NCI-H1436 (cell line): ENCODE data around the gene KIFC3.
"Not testable (repeated sequence)": the region's sequence is repeated elsewhere in the genome, so short reads cannot be mapped to it uniquely, and the experiment has no call there.

Source experiments
- DNase-seq: peaks from one replicate; lab custom pipeline; 2025; lab: John Stamatoyannopoulos, UW

Gene KIFC3

DNA sequence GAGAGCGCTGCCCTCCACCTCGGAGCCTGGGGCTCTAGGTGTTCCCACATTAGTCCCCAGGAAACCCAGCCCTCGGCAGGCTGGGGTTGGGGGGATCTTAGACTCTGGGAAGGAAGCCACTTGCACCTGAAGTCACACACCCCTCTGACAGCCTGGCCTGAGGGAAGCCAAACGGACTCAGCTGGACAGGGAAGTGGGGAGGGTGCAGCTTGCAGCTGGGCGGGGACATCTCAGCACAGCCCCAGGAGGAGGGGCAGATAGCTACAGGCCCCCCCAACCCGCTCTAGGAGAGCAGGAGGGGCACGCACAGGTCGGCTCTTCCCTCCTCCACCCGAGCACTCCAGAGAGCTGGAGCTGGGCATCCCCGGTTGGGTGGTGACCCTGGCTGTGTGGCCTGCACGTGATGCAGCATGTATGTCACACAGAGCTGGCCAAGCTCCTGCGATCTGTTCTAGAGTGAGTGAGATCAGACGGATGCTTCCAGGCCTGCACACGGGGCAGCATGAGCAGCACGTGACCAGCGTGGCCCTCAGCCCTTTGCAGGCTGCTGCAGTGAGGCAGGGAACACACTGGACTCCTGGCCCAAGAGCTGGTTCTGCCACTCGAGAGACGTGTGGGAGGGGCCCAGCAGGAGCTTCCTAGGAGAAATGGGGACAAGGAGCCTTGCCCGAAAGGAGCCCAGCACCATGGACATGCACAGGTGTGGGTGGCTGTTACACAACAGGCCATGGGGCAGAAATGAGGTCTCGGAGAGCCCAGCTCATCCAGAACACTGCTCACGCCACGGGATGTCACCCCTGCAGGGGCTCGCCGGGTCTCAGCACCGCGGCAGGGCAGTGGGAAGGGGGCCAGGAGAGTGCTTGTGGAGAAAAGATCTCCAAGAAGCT lies 15.4 kb downstream of the KIFC3 start:
- no peak for DNase-seq

DNA sequence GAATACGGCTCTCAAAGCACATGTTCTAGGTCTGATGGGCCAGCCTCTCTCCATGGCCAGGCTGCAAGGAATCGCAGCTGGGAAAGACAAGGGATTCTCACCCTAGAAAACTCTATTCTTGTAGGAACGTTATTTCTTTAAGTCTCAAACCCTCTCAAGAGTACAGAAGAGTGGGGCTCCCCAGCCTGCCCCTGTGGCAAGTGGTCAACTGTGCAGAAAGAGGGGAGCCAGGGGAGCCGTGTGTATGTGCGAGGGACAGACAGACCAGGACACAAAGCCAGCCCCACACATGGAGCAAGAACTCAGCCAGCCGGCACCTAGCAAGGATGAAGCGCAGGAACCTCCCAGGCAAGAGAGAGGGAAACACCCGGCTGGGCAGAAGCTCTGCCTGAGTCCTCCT lies 16.4 kb downstream of the KIFC3 start:
- no peak for DNase-seq

DNA sequence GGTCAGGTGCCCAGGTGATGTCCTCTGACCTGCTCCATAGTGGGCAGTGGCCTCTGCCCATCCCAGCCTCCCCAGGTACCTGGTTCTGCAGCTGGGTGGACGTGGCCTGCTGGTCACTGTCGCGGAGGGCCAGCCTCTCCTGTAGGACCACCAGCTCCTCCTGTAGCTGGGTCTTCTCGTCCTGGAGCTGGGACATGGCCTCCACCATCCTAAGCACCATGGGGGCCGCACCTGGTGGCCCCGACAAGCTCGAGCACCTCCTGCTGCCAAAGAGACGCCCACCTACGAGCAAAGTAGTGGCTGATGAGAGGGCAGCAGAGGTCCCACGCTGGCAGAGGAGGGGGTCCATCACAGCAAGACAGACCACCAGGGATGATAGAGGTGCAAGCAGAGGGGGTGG lies 16.9 kb downstream of the KIFC3 start:
- DNase-seq, result no peak

DNA sequence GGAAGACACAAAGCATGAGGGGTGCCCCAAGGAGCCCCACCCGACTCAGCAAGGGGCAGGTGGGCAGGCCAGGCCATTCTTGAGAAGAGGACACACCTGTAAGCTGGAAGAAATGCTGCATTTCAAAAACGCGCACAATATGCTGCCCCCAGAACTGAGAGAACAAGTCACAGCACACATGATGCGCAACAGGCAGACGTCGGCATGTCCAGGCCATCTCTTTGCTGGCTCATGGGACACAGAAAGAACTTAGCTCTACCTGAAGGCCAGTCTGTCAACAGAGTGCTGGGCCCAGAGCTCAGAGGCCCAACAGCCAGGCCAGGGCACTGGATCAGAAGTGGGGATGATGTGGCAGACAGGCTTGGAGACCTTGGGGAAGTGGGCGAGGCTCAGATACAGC lies 18.0 kb downstream of the KIFC3 start:
- DNase-seq, result no peak

DNA sequence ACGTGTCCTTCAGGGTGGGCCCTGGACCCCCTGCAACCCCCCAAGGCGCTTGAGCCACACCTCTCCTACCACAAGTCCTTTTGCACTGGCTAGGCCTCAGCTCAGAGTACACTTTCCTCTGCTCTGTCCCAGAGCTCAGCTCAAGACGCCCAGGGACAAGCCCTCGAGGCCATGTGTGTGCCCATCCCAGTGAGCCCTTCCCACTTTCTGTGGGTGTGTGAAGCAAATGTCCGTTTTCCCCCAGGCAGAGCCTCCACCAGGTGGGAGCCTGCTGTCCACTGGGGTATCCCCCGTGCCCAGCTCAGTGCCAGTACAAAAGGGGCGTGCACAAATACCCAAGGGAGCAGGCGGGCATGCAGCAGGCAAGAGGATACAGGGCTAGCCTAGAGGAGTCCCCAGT lies 18.4 kb downstream of the KIFC3 start:
- DNase-seq, result no peak

DNA sequence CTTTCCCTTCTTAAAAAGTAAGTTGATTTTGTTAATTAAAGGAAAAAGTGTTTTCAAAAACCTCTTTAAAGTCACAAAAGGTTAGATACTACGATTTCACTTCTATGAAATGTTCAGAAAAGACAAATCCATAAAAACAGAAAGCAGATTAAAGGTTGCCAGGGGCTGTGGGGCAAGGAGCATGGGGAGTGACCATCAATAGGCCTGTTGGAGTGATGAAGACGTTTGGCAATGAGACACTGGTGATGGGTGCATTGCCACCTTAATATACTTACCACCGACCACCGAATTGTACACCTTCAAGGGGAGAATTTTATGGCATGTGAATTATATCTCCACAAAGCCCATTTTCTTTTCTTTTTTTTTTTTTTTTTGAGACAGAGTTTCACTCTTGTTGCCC lies 19.2 kb downstream of the KIFC3 start:
- DNase-seq, result no peak

DNA sequence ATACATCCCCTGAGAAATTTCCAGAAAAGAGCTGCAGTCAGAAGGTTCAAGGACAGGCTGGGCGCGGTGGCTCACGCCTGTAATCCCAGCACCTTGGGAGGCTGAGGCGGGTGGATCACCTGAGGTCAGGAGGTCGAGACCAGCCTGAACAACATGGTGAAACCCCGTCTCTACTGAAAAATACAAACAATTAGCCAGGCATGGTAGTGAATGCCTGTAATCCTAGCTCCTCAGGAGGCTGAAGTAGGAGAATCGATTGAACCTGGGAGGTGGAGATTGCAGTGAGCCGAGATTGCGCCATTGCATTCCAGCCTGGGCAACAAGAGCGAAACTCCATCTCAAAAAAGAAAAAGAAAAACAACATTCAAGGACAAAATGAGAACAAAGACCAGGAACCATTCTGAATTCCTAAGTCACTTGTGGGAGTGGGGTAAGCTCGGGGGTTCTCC lies 19.7 kb downstream of the KIFC3 start:
- not testable (repeated sequence) for DNase-seq

DNA sequence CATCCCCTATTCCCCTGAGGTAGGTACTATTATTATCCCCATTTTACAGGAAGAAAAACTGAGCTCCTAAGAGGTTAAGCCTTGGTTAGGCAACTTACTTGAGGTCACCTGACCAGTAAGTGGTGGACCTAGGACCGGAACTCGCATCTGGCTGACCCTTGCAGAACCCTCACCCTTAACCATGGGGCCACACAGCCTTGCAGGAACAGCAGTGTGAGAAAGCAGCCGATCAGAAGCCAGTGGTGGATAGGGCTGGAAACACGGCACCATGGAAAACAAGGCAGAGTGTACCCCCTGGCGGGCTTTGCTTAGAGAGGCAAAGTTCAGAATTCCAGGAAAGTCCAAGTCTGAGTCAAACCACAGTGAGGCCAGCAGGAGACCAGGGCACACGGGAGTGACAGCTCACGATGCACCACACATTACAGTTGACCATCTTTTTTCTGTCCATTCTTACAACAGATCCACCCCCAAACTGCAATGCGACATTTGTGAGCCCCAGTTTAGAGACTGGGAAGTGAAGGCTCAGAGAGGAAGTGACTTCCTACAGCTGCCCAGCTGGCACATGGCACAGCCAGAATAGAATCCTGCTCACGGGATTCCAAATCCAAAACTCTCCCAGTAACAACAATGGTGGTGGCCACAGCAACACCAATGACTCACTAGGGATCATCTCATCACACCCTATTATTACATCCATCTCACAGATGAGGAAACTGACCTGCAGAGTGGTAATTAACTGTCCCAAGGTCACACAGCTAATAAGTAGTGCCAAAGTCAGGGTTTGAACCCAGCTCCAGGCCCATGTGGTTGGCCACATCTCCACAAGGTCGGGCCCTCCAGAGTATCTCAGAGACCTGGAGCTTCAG lies 20.3 kb downstream of the KIFC3 start:
- DNase-seq, result no peak

DNA sequence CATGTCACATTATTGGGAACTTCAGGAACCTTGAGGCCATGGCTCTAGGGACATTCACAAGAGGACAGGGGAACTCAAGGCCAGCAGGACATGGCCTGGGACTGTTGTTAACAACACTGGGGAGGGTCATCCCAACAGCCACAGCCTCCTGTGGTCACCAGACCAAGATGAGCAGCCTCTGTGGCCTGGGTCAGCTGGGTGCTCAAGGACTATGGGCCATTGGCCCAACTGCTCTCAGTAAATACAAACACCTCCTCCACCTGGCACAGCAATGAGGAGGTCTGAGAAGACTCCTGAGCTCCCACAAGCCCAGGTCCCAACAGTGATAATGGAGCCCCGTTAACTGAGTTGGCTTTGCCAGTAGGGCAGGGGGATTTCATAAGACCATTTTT lies 20.9 kb downstream of the KIFC3 start:
- DNase-seq, result no peak

DNA sequence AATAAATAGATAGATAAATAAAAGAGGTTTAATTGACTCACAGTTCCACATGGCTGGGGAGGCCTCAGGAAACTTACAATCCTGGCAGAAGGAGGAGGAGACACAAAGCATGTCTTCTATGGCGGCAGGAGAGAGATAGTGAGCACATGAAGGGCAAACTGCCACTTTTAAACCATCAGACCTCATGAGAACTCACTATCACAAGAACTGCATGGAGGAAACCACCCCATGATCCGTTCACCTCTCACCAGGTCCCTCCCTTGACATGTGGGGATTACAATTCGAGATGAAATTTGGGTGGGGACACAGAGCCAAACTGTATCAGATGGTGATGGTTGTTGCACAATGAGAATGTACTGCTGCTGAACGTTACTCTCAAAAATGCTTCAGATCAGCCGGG lies 22.5 kb downstream of the KIFC3 start:
- not testable (repeated sequence) for DNase-seq

DNA sequence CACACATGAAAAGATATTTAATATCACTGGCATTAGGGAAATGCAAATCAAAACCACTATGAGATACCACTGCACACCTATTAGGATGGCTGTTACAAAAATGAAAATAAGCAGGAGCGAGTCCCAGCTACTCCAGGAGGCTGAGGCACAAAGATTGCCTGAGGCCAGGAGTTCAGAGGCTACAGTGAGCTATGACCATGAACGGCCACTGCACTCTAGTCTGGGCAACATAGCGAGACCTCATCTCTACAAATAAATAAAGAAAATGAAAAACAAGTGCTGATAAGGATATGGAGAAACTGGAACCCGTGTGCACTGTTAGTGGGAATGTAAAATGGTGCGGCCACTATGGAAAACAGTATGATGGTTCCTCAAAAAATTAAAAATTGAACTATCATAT lies 23.6 kb downstream of the KIFC3 start:
- no peak for DNase-seq

DNA sequence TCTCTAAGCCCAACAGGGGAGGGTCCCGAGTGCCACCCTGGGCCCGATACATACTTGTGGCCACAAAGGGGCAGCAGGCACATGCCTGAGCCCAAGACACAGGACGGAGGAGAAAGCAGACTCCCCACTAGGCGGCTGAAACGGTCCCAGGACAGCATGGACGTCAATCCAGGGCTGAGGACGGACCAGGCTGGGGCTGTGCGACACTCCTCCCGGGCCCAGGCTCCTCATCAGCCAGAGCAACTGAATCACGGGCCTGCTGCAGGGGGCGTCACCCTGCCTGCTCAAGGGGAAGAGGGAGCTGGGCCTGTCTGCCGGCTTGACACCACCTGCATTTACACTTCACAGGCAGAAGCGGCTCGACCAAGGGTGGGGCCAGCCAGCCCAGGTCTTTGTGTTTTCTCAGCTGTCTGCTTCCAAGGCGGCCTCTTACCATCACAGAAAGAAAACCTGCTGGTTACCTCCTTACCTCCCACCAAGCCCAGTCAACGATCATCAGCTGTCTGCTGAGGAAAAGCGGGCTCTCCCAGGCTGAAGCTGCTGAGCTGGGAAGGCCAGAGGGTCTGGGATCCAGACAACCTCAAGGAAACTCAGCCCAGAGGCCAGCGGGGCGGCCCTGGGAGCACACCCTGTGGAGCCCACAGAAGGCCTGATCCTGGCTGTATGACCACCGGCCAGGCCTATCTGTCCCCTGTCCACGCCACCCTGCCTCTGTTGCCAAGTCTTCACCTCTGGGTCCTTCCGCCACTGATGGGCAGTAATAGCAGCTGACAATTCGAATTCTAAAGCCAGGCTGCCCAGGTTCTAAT lies 26.4 kb downstream of the KIFC3 start:
- no peak for DNase-seq

DNA sequence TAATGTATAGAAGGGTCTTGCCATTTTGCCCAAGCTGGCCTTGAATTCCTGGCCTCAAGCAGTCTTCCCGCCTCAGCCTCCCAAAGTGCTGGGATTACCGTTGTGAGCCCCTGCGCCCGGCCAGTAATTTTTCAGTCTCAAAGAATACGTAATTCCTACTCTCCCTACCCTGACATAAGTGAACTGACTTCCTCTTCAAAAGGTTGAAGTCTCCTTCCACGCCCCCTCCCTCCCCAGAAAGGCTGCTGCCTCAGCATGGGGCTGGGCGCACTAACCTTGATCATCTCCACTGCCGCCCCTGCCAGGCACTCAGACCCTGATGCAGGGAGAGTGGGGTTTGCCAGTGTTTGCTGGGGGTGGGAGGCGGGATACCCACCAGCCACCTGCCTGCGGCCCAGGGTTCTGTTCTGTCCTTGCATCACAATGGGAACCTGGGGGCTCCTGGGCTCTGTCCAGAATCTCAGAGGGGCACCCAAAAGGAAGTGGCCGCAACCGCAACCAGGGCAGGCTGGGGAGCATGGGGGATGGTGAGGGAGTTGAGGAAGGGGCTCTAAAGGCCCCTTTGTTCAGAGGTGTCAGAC lies 27.5 kb downstream of the KIFC3 start:
- no peak for DNase-seq

DNA sequence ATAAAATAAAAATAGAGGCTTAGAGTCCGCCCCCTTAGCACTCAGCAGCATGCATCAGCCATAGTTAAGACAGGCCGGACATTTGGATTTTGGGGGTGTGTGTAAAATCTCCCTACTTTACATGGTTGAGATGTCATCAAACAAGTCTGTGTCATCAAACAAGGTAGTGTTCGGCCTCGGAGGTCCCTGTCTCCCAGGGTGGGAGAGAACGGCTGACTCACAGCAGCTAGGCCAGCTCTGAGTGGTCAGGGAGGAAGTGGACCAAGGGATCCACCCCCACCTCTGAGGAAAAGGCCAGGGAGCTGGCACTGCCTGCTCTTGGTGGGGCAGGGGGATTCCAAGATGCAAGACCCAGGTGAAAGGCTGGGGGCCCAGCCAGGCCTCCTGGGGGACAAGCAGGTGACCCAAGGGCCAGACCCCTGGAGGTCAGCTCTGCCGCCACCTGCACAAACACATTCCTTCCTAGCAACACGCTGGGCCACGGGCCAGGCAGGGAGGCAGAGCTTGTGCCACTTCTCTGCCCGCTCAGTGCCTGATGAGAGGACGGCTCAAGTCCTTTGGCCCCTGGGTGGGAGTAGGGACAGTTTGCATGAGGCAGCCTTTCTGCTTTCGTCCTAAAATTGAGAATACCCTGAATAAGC lies 28.5 kb downstream of the KIFC3 start:
- no peak for DNase-seq

DNA sequence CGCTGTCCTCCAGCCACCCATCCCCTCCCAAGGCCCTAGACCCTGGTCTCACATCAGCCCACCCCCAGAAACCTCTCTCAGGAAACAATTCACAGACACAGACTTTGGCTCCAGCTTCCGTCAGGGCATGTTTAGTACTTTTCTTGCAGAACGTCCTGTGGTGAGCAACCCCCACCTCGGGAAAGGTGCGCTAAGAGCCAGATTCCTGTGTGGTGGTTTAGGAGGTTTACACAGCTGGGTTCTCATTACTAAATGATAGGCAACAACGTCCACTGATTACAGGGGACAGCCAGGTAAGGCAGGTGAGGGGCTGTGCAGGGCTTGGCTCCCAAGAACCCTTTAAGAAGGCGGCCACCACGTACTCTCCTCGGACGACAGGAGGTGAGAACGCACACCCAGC lies 29.3 kb downstream of the KIFC3 start:
- DNase-seq, result no peak

DNA sequence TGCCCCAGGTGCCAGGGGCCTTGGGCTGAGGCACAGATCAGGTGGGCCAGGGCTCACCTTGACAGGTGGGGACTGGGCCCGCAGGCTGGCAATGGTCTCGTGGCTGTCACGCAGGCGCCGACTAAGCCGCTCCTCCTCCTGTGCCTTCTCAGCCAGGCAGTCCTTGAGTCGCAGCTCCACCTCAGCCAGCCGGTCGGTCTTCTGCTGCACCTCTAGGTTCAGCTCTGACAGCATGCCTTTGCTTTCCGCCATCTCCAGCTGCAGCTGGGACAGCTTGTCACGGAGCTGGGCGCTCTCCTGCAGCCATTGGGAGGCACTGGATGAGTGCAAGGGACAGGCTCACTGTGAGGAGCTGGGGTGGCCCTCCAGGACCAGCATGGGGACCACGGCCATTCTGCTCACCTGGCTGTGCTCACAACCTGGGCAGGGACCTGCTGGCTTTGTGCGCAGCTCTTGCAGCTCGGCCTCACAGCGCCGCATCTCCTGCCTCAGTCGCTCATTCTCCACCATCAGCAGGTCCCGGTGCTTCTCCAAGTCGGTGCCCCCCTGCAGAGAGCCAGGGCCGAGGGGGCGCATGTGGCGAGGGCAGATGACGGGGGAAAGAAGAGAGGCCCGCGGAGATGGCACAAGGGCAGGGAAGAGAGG lies 31.0 kb downstream of the KIFC3 start:
- DNase-seq, result no peak

DNA sequence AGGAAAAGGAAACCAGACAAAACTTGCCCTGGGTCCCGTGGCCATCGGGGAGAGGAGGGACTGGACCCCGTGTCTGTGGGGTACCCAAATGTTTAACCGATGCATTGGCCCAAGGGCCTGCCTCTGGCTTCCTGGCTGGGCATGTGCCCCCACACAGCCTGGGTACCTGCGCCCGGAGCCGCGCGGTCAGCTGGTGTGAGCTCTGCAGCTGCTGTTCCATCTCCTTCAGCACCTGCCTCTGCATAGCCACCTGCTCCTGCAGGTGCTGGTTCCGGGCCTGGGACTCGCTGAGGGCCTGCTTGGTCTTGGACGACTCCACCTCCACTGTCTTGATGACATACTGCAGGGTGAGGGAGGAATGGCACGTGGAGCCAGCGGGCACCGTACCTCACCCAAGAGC lies 31.9 kb downstream of the KIFC3 start:
- DNase-seq, result no peak

DNA sequence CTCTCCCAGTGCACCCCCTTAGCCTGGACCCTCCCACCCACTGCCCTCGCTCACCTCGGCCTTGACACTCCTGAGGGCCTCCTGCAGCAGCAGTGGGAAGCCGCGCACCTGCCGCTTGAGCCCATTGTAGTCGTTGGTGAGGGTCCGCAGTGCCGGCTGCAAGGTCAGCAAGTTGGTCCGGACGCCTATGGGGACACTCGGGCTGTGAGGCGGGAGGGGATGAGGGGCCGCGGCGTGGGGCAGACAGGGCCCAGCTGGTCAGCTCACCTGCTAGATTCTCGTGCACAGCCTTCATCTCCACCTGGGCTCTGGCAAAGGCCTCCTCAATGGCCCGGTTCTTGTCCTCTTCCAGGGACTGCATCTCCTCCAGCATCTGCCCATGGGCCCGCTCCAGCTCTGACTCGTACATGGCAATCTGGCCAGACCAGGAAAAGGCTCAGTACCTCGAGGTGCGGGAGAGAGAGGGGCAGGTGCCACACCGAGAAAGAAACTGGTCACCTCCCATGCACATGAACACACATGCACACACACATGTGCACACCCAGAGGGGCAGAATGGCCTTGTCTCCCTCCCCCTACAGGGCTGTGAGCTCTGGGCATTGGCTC lies 32.6 kb downstream of the KIFC3 start:
- no peak for DNase-seq

DNA sequence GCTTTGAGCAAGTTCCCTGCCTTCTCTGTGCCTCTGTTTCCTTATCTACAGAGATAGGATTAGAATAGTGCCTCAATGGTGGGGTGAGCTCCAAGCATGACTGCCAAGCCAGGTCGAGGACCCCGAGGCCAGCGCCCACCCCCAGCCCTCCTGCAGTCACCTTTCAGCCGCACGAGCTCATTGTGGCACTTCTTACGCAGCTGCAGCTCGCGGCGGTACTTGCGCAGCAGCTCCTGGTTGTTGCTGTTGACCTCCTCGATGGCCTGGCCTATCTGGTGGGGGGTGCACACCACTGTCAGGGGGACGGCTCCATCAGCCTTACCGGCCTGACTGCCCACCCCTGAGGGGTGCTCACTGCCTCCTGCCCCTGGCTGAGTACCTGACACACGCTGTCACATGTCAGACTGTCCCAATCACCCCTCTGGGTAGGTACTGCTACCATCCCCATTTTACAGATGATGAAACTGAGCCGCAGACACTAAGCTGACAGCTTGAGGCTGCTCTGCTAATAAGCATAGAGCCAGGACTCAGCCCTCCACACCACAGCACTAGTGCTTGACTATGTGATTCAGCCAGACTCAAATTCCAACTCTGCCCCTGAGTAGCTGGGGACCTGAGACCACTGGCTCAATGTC lies 35.5 kb downstream of the KIFC3 start:
- DNase-seq, result no peak

DNA sequence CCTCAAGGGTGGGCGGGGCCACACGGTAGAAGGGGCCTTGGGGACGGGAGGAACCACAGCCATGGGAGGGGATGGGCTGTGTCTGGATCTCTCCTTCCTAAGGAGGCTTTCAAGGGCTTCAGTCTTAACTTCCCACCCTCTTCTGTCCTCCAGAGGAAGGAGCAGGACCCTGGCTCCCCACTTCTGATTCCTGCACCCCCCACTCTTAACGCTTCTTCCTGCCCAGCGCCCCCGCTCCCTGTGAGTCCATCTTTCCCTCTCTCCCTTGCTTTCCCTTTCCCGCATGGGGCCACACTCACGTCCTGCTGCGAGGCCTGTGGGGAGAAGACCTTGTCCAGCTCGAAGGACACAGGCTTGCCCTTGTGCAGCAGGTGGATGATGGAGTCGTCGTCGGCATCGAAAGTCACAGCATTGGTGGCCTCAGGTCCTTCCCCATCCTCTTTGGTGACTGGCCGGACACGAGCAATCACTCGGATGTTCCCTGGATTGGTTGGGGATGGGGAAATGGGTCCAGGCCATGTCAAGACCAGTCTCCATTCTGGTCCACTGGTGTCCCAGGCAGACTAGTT lies 37.0 kb downstream of the KIFC3 start:
- no peak for DNase-seq
